ENCODE data around the gene RAC3. TPM values are rescaled to one million over a fixed set of nuclear protein-coding genes. Genes with fewer than 3 reads are reported as not detected.
A peak's percentile ranks its signal among the peaks of the same experiment; 100 is the strongest.

Gene RAC3
- total RNA-seq, 1 experiment from 2014 or later = 120 TPM

DNA sequence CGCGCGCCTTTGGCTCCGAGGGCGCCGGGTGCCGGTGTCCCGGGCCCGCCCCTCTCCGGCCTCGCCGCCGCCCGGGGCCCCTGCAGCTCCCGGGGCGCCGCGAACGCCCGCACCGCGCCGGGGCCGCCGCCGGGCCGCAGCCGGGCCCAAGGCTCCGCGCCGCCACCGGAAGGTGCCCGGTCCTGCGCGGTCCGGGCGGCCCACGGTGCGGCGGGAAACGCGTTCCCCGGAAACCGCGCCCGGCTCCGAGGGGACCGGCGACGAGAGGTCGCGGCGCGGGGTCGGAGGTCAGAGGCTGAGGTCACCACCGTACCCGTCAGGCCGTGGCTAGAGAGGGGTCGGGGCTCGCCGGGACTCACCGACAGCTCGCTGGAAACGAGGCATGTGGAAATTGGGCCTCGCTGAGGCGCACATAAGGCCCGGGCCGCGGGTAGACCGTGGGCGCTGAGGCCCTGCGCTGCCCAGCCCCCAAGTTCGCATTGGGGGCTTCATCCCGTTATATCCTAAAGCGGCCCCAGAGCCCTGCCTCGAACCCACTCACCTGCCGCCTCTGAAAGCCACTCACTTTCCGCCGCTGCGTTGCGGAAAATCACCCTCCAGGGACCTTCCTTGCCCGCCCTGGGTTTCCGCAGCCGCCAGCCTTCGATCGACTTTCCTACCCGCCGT lies 34.3 kb downstream of the RAC3 start, which contains the start of gene DUS1L:
Gene DUS1L (minus strand): TSS at position 167 of the 666 bp plus-strand sequence. CDS start 745 bp downstream, outside the sequence.
- H3K27me3 ChIP-seq (ENCODE audit: insufficient read depth, low read length) = no peaks in the 10 kb centered on the region
- ATAC-seq (peak; percentile 71), DNase-seq (ENCODE audit: low read depth, low spot score) (no peak)
- intact Hi-C loops (cut with micrococcal nuclease) = no loop called here
- H3K9me2 ChIP-seq (ENCODE audit: insufficient read depth) = no peaks in the 10 kb centered on the region
- POLR2A ChIA-PET = no interaction called here
- H3K9ac ChIP-seq (ENCODE audit: low read length) = peak within 1 kb of the TSS; percentile 100
- H3K36me3 ChIP-seq (ENCODE audit: control insufficient read depth in 1 of 2, insufficient read depth in 2 of 2, low read length in 2 of 2) = peaks cover 14 to 34% of the 10 kb centered on the region in 2 experiments; a peak in 3 of 4 replicates
- H3K27ac ChIP-seq (ENCODE audit: low read depth, low read length) = peak within 1 kb of the TSS; percentile 89
- TSS peak; percentile 81 for BruUV-seq (replicated peaks)
- H3K79me2 ChIP-seq (ENCODE audit: insufficient read depth, low read length) = peaks cover 35% of the 10 kb centered on the region
- peaks cover 11 to 22% of the 10 kb centered on the region in 2 experiments; a peak in 3 of 4 replicates for H3K4me1 ChIP-seq (ENCODE audit: control insufficient read depth in 1 of 2, insufficient read depth in 2 of 2, low read length in 2 of 2)
- H3K4me3 ChIP-seq (replicated peaks in 1 of 2; ENCODE audit: low read depth in 1 of 2, low read length in 2 of 2) = peak within 1 kb of the TSS; percentile 96 to 100
- H3K9me3 ChIP-seq (ENCODE audit: control insufficient read depth in 1 of 2, insufficient read depth in 1 of 2, low read depth in 1 of 2, low read length in 2 of 2) = no peaks in the 10 kb centered on the region
- H4K20me1 ChIP-seq (ENCODE audit: insufficient read depth) = no peaks in the 10 kb centered on the region
- CTCF ChIA-PET = no interaction called here
- RAD21 ChIA-PET (ENCODE audit: low non-redundant PET in 1 of 2, low total read pairs in 2 of 2, uncharacterized antibody in 2 of 2, unreplicated experiment in 2 of 2) = no interaction called here
- H3K4me2 ChIP-seq (ENCODE audit: low read length) = peak within 1 kb of the TSS; percentile 100
- peak within 1 kb of the TSS; percentile 68 for H2AFZ ChIP-seq (ENCODE audit: low read depth, low read length, poor library complexity, severe bottlenecking)
- TF ChIP-seq TCF7L2 (IDR thresholded peaks at IDR 0.05; ENCODE audit: borderline replicate concordance, extremely low read depth, insufficient read depth, insufficient read length) (peak; percentile 75), EGR1 (IDR thresholded peaks at IDR 0.05; ENCODE audit: low read depth) (no peak), ELF1 (IDR thresholded peaks at IDR 0.05; ENCODE audit: borderline replicate concordance, low read depth) (no peak), SRF (IDR thresholded peaks at IDR 0.05; ENCODE audit: low read depth) (no peak; the same call in 1 of the 2 replicates), FOSL1 (IDR thresholded peaks at IDR 0.05; ENCODE audit: low read depth) (no peak), EZH2 (IDR thresholded peaks at IDR 0.05) (no peak), RAD21 (IDR thresholded peaks at IDR 0.05; ENCODE audit: low read depth) (no peak), CBX3 (IDR thresholded peaks at IDR 0.05; ENCODE audit: low read depth) (no peak), POLR2AphosphoS5 (IDR thresholded peaks at IDR 0.05; ENCODE audit: low read depth, low read length) (peak; percentile 49; the same call in 1 of the 2 replicates), CEBPB (IDR thresholded peaks at IDR 0.05; ENCODE audit: low read depth) (no peak), EZH2phosphoT487 (IDR thresholded peaks at IDR 0.05; ENCODE audit: borderline replicate concordance) (no peak), YY1 (IDR thresholded peaks at IDR 0.05; ENCODE audit: extremely low read depth, insufficient replicate concordance, low read depth, low read length) (peak; percentile 88), ZNF274 (IDR thresholded peaks at IDR 0.05; ENCODE audit: low read depth, low read length) (no peak), POLR2A (IDR thresholded peaks at IDR 0.05; ENCODE audit: borderline replicate concordance, extremely low read depth, insufficient read depth, insufficient read length) (peak; percentile 87), JUND (IDR thresholded peaks at IDR 0.05) (no peak)
- TF ChIP-seq, protein P1, sequence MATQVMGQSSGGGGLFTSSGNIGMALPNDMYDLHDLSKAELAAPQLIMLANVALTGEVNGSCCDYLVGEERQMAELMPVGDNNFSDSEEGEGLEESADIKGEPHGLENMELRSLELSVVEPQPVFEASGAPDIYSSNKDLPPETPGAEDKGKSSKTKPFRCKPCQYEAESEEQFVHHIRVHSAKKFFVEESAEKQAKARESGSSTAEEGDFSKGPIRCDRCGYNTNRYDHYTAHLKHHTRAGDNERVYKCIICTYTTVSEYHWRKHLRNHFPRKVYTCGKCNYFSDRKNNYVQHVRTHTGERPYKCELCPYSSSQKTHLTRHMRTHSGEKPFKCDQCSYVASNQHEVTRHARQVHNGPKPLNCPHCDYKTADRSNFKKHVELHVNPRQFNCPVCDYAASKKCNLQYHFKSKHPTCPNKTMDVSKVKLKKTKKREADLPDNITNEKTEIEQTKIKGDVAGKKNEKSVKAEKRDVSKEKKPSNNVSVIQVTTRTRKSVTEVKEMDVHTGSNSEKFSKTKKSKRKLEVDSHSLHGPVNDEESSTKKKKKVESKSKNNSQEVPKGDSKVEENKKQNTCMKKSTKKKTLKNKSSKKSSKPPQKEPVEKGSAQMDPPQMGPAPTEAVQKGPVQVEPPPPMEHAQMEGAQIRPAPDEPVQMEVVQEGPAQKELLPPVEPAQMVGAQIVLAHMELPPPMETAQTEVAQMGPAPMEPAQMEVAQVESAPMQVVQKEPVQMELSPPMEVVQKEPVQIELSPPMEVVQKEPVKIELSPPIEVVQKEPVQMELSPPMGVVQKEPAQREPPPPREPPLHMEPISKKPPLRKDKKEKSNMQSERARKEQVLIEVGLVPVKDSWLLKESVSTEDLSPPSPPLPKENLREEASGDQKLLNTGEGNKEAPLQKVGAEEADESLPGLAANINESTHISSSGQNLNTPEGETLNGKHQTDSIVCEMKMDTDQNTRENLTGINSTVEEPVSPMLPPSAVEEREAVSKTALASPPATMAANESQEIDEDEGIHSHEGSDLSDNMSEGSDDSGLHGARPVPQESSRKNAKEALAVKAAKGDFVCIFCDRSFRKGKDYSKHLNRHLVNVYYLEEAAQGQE (IDR thresholded peaks at IDR 0.05; ENCODE audit: low read depth) = no peak
- TF ChIP-seq, protein P2, sequence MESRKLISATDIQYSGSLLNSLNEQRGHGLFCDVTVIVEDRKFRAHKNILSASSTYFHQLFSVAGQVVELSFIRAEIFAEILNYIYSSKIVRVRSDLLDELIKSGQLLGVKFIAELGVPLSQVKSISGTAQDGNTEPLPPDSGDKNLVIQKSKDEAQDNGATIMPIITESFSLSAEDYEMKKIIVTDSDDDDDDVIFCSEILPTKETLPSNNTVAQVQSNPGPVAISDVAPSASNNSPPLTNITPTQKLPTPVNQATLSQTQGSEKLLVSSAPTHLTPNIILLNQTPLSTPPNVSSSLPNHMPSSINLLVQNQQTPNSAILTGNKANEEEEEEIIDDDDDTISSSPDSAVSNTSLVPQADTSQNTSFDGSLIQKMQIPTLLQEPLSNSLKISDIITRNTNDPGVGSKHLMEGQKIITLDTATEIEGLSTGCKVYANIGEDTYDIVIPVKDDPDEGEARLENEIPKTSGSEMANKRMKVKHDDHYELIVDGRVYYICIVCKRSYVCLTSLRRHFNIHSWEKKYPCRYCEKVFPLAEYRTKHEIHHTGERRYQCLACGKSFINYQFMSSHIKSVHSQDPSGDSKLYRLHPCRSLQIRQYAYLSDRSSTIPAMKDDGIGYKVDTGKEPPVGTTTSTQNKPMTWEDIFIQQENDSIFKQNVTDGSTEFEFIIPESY (IDR thresholded peaks at IDR 0.05; ENCODE audit: extremely low read depth, insufficient replicate concordance, low read length) = no peak
- TF ChIP-seq, protein P3, sequence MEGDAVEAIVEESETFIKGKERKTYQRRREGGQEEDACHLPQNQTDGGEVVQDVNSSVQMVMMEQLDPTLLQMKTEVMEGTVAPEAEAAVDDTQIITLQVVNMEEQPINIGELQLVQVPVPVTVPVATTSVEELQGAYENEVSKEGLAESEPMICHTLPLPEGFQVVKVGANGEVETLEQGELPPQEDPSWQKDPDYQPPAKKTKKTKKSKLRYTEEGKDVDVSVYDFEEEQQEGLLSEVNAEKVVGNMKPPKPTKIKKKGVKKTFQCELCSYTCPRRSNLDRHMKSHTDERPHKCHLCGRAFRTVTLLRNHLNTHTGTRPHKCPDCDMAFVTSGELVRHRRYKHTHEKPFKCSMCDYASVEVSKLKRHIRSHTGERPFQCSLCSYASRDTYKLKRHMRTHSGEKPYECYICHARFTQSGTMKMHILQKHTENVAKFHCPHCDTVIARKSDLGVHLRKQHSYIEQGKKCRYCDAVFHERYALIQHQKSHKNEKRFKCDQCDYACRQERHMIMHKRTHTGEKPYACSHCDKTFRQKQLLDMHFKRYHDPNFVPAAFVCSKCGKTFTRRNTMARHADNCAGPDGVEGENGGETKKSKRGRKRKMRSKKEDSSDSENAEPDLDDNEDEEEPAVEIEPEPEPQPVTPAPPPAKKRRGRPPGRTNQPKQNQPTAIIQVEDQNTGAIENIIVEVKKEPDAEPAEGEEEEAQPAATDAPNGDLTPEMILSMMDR (IDR thresholded peaks at IDR 0.05 in 2 of 3, conservative IDR thresholded peaks at IDR 0.05 in 1 of 3; ENCODE audit: borderline replicate concordance in 1 of 3, insufficient read depth in 1 of 3, low read depth in 2 of 3, low read length in 2 of 3) = no peak
- TF ChIP-seq, protein P4, sequence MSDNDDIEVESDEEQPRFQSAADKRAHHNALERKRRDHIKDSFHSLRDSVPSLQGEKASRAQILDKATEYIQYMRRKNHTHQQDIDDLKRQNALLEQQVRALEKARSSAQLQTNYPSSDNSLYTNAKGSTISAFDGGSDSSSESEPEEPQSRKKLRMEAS (IDR thresholded peaks at IDR 0.05) = peak; percentile 80
- TF ChIP-seq, protein P5, sequence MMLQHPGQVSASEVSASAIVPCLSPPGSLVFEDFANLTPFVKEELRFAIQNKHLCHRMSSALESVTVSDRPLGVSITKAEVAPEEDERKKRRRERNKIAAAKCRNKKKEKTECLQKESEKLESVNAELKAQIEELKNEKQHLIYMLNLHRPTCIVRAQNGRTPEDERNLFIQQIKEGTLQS (IDR thresholded peaks at IDR 0.05) = no peak
